AG10803 (cell line): ENCODE results near the gene CTRL.
A peak's percentile ranks its signal among the peaks of the same experiment; 100 is the strongest.

Experiments used
- DNase-seq: peaks from one replicate; pipeline ENCODE4 v3.0.0; 2010; ENCODE audit warnings: low read depth
- H3K4me3 ChIP-seq: 2 replicates; pipeline ENCODE4 v1.5.1; 2011; ENCODE audit warnings: mild to moderate bottlenecking, low read length, control low read depth
- TF ChIP-seq, protein P1 (sequence below): conservative IDR thresholded peaks from 2 replicates; pipeline ENCODE4 v1.5.1; 2011; ENCODE audit warnings: mild to moderate bottlenecking, low read length, control low read depth, inconsistent platforms

Gene CTRL

DNA sequence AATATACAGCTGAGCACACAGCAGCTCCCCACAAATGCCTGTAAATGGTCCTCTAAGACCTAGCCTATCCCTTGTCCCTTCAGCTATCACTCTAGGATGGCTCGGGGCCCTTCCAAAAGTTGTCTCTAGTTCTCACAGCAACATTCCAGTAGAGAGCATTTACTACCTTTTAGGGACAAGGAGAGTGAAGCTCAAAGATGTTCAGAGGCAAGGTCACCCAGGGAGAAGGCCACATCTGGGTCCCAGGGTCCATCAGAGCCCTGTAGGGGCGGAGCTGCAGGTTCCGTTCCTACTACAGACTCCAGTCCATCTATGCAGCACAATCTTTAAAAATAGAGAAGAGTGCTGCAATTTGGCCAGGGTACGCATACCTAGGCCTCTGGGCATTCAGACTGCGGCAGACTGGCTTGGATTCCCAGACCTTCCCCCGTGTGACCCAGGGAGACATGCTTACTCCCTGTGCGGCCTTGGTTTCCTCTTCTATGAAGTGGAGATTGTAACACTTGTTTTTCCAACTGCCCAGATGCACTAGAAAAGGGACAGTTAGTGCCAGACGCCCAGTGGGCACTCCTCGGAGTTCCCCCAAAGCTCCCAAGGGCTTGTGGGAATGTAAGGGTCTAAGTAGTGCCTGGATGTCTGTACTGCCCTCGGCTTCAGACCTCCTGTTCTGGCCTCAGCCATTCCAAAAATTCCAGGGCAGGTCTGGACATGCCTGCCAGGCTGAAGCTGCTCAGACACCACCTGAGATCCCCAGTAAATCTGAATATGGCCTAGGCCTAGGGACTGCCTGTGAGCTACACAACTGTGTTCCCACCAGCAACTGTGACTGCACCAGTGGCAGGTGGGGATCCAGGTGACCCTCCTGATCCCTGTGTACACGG, 34.2 kb upstream of the CTRL start:
- H3K4me3 ChIP-seq = peak overlapping the region; percentile 99
- DNase-seq = peak; percentile 46
- TF ChIP-seq, protein P1, sequence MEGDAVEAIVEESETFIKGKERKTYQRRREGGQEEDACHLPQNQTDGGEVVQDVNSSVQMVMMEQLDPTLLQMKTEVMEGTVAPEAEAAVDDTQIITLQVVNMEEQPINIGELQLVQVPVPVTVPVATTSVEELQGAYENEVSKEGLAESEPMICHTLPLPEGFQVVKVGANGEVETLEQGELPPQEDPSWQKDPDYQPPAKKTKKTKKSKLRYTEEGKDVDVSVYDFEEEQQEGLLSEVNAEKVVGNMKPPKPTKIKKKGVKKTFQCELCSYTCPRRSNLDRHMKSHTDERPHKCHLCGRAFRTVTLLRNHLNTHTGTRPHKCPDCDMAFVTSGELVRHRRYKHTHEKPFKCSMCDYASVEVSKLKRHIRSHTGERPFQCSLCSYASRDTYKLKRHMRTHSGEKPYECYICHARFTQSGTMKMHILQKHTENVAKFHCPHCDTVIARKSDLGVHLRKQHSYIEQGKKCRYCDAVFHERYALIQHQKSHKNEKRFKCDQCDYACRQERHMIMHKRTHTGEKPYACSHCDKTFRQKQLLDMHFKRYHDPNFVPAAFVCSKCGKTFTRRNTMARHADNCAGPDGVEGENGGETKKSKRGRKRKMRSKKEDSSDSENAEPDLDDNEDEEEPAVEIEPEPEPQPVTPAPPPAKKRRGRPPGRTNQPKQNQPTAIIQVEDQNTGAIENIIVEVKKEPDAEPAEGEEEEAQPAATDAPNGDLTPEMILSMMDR = no peak

DNA sequence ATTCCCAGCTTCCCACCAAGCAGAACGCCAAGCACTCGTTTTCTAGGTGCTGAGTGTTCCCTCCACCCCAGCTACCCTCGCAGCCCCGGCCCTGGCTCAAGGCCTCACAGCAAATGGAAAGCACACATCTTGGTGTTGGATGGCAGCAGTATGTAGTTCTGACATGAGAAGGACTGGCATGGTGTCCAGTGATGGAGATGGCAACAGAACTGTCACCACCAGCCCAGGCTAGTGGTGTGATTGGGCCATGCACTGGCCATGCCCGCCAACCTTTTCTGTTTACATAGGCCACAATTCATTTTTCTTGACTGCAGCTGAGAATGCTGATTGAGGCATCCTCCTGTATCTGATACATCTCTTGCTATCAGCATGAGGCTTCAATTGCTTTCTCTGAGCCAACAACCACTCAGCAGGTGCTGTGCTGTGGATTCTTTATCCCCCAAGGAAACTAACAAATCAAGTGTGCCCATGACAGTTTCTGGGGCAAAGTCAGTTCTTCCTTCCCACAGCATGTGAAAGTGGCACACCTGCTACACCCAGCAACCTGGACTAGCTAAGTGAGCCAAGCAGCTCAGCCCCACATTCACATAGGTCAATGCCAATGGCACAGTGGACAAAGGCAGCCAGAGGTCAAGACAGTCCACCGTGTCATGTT, 32.9 kb upstream of the CTRL start:
- TF ChIP-seq, protein P1 = no peak
- peak overlapping the region; percentile 3; the same call in 1 of the 2 replicates for H3K4me3 ChIP-seq
- DNase-seq = no peak

DNA sequence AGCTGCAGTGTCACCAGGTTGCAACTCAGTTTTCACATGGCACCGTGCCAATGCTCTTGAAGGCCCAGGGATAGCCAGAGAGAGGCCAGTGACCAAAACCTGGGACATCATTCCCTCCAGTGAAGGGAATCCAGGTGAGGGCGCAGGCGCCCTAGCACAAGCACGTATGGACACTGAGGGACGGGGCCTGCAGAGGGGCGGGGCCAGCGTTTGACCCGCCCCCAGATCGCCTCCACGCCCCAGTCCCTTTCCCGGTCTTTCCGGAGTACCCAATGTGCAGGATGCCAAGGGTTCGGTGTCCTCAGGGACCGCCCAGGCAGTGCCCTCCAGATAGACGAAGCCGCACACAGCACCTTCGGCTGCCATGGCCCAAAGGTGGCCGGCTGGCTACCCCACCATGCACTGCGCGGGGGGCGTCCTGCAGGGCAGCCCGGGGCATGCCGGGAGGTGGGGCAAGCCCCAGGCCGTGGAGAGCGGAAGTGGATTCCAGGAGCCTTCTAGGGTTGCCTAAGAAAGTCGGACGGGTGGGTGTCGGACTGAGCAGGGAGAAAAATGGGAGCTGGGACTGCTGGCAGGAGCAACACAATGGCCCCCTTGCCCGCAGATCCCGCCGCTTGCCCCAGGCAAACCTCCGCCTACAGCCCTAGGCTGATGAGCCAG, 32.1 kb upstream of the CTRL start:
- no peak for DNase-seq
- TF ChIP-seq, protein P1 = no peak
- no peak overlapping the region for H3K4me3 ChIP-seq

DNA sequence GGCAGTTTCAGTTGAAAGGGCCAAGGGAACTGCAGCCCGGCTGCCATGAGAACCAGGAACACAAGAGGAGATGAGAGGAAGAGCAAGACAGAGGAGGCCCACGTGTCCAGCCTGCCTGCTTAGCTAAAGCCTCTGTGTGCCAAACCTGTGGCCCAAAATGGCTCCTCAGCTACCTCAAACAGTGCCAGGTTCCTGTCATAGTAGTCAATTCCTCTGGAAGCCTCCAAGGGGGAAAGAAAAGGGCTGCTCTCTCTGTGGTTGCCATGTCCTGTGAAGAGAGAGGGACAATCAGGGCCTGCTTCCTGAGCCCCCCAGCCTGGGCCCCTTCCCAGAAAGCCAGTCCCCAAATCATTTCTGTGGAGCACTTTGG, 31.6 kb upstream of the CTRL start:
- TF ChIP-seq, protein P1 = no peak
- no peak overlapping the region for H3K4me3 ChIP-seq

DNA sequence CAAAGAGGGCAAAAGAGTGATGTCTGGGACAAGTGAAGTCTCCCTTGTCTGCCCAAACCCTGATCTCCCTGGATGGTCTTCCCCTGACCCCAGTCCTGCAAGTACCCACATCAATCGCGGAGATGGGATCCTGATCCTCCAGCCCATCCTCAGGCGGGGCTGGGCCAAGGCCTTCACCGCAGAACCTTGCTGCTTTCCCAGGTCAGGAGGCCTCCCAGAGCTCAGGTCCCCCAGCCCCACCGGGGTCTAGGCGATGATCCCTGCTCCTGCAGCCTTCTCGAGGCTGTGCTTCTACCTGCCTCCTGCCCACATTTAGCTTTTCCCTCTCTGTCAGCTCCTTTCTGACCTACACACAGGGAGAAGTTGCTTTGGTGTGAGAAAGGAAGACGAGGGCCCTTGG, 30.5 kb upstream of the CTRL start:
- H3K4me3 ChIP-seq = no peak overlapping the region
- TF ChIP-seq, protein P1 = no peak
- no peak for DNase-seq

More for the DNA sequence above, 31.6 kb upstream of the CTRL start:
- no peak for DNase-seq

DNA sequence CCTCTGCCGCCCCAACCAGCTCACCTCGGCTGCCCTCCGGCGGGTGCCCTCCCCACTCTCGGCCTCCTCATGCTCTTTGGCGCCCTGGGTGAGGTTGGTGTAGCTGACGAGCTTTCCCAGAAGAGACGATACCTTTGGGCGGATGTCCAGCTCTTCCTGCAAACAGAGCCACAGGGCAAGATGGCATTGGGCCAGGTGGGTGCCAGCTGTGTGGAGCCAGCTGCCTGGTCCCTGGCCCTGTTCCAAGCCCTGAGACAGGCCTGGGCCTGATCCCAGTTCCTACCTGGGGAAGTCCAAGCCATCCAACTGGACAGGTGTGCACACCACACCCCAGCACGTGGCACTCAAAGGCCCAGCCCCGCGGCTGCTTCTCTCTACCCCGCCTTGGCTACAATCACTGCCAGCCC, 29.9 kb upstream of the CTRL start:
- DNase-seq = no peak
- H3K4me3 ChIP-seq = no peak overlapping the region
- TF ChIP-seq, protein P1 = no peak
